GM12865 (cell line): ENCODE measurements around the gene TJP3.

Experiments used
- DNase-seq: peaks from one replicate; pipeline ENCODE4 v3.0.0; 2010; ENCODE audit warnings: low read depth
- H3K4me3 ChIP-seq: 2 replicates; pipeline ENCODE4 v1.5.1; 2011; ENCODE audit warnings: mild to moderate bottlenecking, low read depth, low read length, control low read depth
- CTCF ChIP-seq: IDR thresholded peaks from 2 replicates; pipeline ENCODE4 v1.5.1; 2011; ENCODE audit warnings: low read length, control low read depth, low read depth, inconsistent platforms; ENCODE audit not compliant: insufficient read depth; ENCODE audit errors: missing control alignments

The TJP3 gene

GRCh38 chr19:3698386-3698950 is 9.7 kb upstream of the TJP3 start:
- DNase-seq = peak; percentile 57
- peak overlapping the region; percentile 14 for H3K4me3 ChIP-seq
- TF ChIP-seq CTCF = no peak

GRCh38 chr19:3698974-3699740 is 9.0 kb upstream of the TJP3 start:
- peak; percentile 65 for DNase-seq
- peak overlapping the region; percentile 86 for H3K4me3 ChIP-seq
- no peak for TF ChIP-seq CTCF

- peak overlapping the region; percentile 86 for H3K4me3 ChIP-seq
- TF ChIP-seq CTCF = no peak
- DNase-seq = no peak
Measured at GRCh38 chr19:3699741-3700241, 8.4 kb upstream of the TJP3 start.

- TF ChIP-seq CTCF = peak; percentile 83
- DNase-seq = peak; percentile 95
- peak within 1 kb of the TSS; percentile 86 for H3K4me3 ChIP-seq
Measured at GRCh38 chr19:3700242-3701032, 7.7 kb upstream of the TJP3 start, which contains the start of gene PIP5K1C. TSS of gene PIP5K1C (minus strand) at chr19:3700468. CDS start at chr19:3700390, 78 bp downstream.

GRCh38 chr19:3701200-3701599 is 7.0 kb upstream of the TJP3 start:
- DNase-seq = no peak
- H3K4me3 ChIP-seq = no peak overlapping the region
- no peak for TF ChIP-seq CTCF

GRCh38 chr19:3707868-3708206 is 347 bp upstream of the TJP3 start:
- H3K4me3 ChIP-seq = no peak overlapping the region
- TF ChIP-seq CTCF = no peak
- no peak for DNase-seq
